Astrocyte (in vitro differentiated cells and primary cell): ENCODE measurements around the gene ATXN1.
"Not testable (repeated sequence)": the region's sequence is repeated elsewhere in the genome, so short reads cannot be mapped to it uniquely, and the experiment has no call there.

Source experiments
- EZH2 ChIP-seq: IDR thresholded peaks from 2 replicates; pipeline ENCODE4 v1.6.1; 2012; ENCODE audit warnings: mild to moderate bottlenecking, low read length, inconsistent platforms; ENCODE audit not compliant: insufficient read depth
- TF ChIP-seq, protein P1 (sequence below): IDR thresholded peaks from 2 replicates; pipeline ENCODE4 v1.5.1; 2011; ENCODE audit warnings: low read depth, mild to moderate bottlenecking, inconsistent platforms, low read length, moderate library complexity; ENCODE audit not compliant: insufficient read depth

DNA sequence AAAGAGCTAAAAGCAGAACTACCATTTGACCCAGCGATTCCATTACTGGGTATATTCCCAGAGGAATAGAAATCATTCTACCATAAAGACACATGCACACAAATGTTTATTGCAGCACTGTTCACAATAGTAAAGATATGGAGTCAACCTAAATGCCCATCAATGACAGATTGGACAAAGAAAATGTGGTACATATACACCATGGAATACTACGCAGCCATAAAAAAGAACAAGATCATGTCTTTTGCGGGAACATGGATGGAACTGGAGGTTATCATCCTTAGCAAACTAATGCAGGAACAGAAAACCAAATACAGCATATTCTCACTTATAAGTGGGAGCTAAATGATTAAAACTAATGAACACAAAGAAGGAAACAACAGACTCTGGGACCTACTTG lies 23.7 kb upstream of the ATXN1 start:
- TF ChIP-seq, protein P1, sequence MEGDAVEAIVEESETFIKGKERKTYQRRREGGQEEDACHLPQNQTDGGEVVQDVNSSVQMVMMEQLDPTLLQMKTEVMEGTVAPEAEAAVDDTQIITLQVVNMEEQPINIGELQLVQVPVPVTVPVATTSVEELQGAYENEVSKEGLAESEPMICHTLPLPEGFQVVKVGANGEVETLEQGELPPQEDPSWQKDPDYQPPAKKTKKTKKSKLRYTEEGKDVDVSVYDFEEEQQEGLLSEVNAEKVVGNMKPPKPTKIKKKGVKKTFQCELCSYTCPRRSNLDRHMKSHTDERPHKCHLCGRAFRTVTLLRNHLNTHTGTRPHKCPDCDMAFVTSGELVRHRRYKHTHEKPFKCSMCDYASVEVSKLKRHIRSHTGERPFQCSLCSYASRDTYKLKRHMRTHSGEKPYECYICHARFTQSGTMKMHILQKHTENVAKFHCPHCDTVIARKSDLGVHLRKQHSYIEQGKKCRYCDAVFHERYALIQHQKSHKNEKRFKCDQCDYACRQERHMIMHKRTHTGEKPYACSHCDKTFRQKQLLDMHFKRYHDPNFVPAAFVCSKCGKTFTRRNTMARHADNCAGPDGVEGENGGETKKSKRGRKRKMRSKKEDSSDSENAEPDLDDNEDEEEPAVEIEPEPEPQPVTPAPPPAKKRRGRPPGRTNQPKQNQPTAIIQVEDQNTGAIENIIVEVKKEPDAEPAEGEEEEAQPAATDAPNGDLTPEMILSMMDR, result not testable (repeated sequence)
- not testable (repeated sequence) for TF ChIP-seq EZH2
